GM23338 (cell line): ENCODE results near the gene CTNNA3. TPM values are rescaled to one million over a fixed set of nuclear protein-coding genes. Genes with fewer than 3 reads are reported as not detected.

ENCODE experiments used
- ATAC-seq: fragments of 200-7000 bp; cut with Tn5 transposase; 3 replicates; pipeline ENCODE4 v1.9.1; 2020
- DNase-seq: peaks from one replicate; pipeline ENCODE4 v3.0.0-alpha.2; 2015; ENCODE audit warnings: low spot score
- H2AFZ ChIP-seq: fragments of 200-600 bp; sonication (generic); 2 replicates; pipeline ENCODE4 v1.8.0; 2016; ENCODE audit warnings: antibody characterized with exemption, mild to moderate bottlenecking, moderate library complexity
- H3F3A ChIP-seq: fragments of 200-600 bp; sonication (generic); replicated peaks from 2 replicates; pipeline ENCODE4 v1.8.0; 2017; ENCODE audit warnings: antibody characterized with exemption, mixed run types, low read depth
- H3K27ac ChIP-seq: fragments of 200-600 bp; sonication (generic); 2 replicates; pipeline ENCODE4 v1.6.1; 2016; ENCODE audit warnings: low read depth
- H3K27me3 ChIP-seq: fragments of 200-600 bp; sonication (generic); 2 replicates; pipeline ENCODE4 v1.8.0; 2016; ENCODE audit warnings: mild to moderate bottlenecking, mixed run types, moderate library complexity; ENCODE audit not compliant: insufficient read depth
- H3K36me3 ChIP-seq: fragments of 200-600 bp; sonication (generic); 2 replicates; pipeline ENCODE4 v1.8.0; 2016; ENCODE audit warnings: mild to moderate bottlenecking; ENCODE audit not compliant: insufficient read depth
- H3K4me1 ChIP-seq: fragments of 200-600 bp; sonication (generic); 2 replicates; pipeline ENCODE4 v1.8.0; 2016; ENCODE audit warnings: mild to moderate bottlenecking, moderate library complexity; ENCODE audit not compliant: insufficient read depth
- H3K4me2 ChIP-seq: fragments of 200-600 bp; sonication (generic); 2 replicates; pipeline ENCODE4 v1.7.1; 2017; ENCODE audit warnings: mixed run types
- H3K4me3 ChIP-seq: fragments of 200-600 bp; sonication (generic); 2 replicates; pipeline ENCODE4 v1.6.1; 2016; ENCODE audit warnings: mixed run types
- H3K79me2 ChIP-seq: fragments of 200-600 bp; sonication (generic); replicated peaks from 2 replicates; pipeline ENCODE4 v1.8.0; 2017; ENCODE audit warnings: mild to moderate bottlenecking; ENCODE audit not compliant: insufficient read depth
- H3K9me2 ChIP-seq: fragments of 200-600 bp; sonication (generic); 2 replicates; pipeline ENCODE4 v1.8.0; 2017; ENCODE audit not compliant: insufficient read depth
- H4K20me1 ChIP-seq: fragments of 200-600 bp; sonication (generic); replicated peaks from 2 replicates; pipeline ENCODE4 v1.8.0; 2017; ENCODE audit warnings: mild to moderate bottlenecking; ENCODE audit not compliant: insufficient read depth
- H3K27ac Mint-ChIP-seq: 2 replicates; pipeline ENCODE4 v1.8.0; 2020; ENCODE audit warnings: inconsistent platforms, mild to moderate bottlenecking, moderate library complexity, mixed read lengths
- H3K27me3 Mint-ChIP-seq: 3 replicates; pipeline ENCODE4 v1.8.0; 2022; ENCODE audit warnings: low read depth, mild to moderate bottlenecking, moderate library complexity, mixed read lengths, inconsistent platforms; ENCODE audit not compliant: insufficient read depth, poor library complexity
- H3K36me3 Mint-ChIP-seq: 3 replicates; pipeline ENCODE4 v1.8.0; 2021; ENCODE audit warnings: low read depth, mild to moderate bottlenecking, inconsistent platforms, moderate library complexity, mixed read lengths
- H3K4me1 Mint-ChIP-seq: 3 replicates; pipeline ENCODE4 v1.8.0; 2020; ENCODE audit warnings: mild to moderate bottlenecking, inconsistent platforms, mixed read lengths
- H3K4me3 Mint-ChIP-seq: 3 replicates; pipeline ENCODE4 v1.8.0; 2021; ENCODE audit warnings: moderate library complexity, mild to moderate bottlenecking, inconsistent platforms, mixed read lengths
- H3K9me3 Mint-ChIP-seq: 3 replicates; pipeline ENCODE4 v1.8.0; 2020; ENCODE audit warnings: moderate library complexity, mild to moderate bottlenecking, inconsistent platforms, mixed read lengths
- CREB1 ChIP-seq: fragments of 250-450 bp; sonication (Bioruptor Pico); IDR thresholded peaks from 2 replicates; pipeline ENCODE4 v1.5.0; 2020; ENCODE audit warnings: low read depth, mild to moderate bottlenecking, moderate library complexity
- CTCF ChIP-seq, 2 experiments: fragments of 200-600 bp in 1 of 2; sonication (generic) in 1 of 2; conservative IDR thresholded peaks; 2 replicates each; pipeline versions ENCODE4 v1.5.1 to v1.6.1; 2016 to 2017; ENCODE audit warnings: antibody characterized with exemption in 2 of 2, low read depth in 2 of 2, mild to moderate bottlenecking in 2 of 2, moderate library complexity in 1 of 2
- ETS1 ChIP-seq: IDR thresholded peaks from 2 replicates; pipeline ENCODE4 v1.6.1; 2016; ENCODE audit warnings: antibody characterized with exemption
- EZH2 ChIP-seq: fragments of 200-600 bp; sonication (generic); IDR thresholded peaks from one replicate; pipeline ENCODE4 v1.8.0; 2017; ENCODE audit warnings: antibody characterized with exemption, mild to moderate bottlenecking, low read depth; ENCODE audit not compliant: unreplicated experiment
- EZH2phosphoT487 ChIP-seq: fragments of 200-600 bp; sonication (generic); IDR thresholded peaks from one replicate; pipeline ENCODE4 v1.8.1; 2018; ENCODE audit warnings: antibody characterized with exemption; ENCODE audit not compliant: unreplicated experiment
- JUNB ChIP-seq: IDR thresholded peaks from one replicate; pipeline ENCODE4 v1.6.1; 2016; ENCODE audit warnings: antibody characterized with exemption; ENCODE audit not compliant: unreplicated experiment
- NANOG ChIP-seq: IDR thresholded peaks from 2 replicates; pipeline ENCODE4 v1.6.1; 2016; ENCODE audit warnings: antibody characterized with exemption, borderline replicate concordance
- POLR2AphosphoS5 ChIP-seq: IDR thresholded peaks from 2 replicates; pipeline ENCODE4 v1.6.1; 2016; ENCODE audit warnings: antibody characterized with exemption, low read depth
- STAT1 ChIP-seq: IDR thresholded peaks from one replicate; pipeline ENCODE4 v1.6.1; 2016; ENCODE audit warnings: antibody characterized with exemption; ENCODE audit not compliant: unreplicated experiment
- ZNF114 ChIP-seq: fragments of 250-450 bp; sonication (Bioruptor Pico); IDR thresholded peaks from 2 replicates; pipeline ENCODE4 v1.5.0; 2020; ENCODE audit warnings: mild to moderate bottlenecking, moderate library complexity
- ZNF331 ChIP-seq: fragments of 250-450 bp; sonication (Bioruptor Pico); IDR thresholded peaks from 2 replicates; pipeline ENCODE4 v1.5.0; 2020; ENCODE audit warnings: low read depth, mild to moderate bottlenecking, moderate library complexity
- polyA plus RNA-seq: library from polyadenylated mRNA; unstranded; fragments of >200 nt; fragmentation: Nextera tagmentation; extraction: Ambion mirVana; gene quantifications from 2 replicates; pipeline ENCODE4 v1.2.1, GENCODE V29; 2016
- total RNA-seq: library from RNA; depleted of rRNA; stranded (reverse); fragments of >200 nt; shearing (Covaris generic); gene quantifications from 2 replicates; pipeline ENCODE4 v1.2.3, GENCODE V29; 2014
- TF ChIP-seq, protein P1 (sequence below): IDR thresholded peaks from one replicate; pipeline ENCODE4 v1.6.1; 2018; ENCODE audit warnings: antibody characterized with exemption; ENCODE audit not compliant: unreplicated experiment
- TF ChIP-seq, protein P2 (sequence below): fragments of 250-450 bp; sonication (Bioruptor Pico); IDR thresholded peaks from 2 replicates; pipeline ENCODE4 v1.5.0; 2020; ENCODE audit warnings: mild to moderate bottlenecking, moderate library complexity

CTNNA3 gene
- total and polyA plus RNA-seq, 2 experiments from 2014 or later = 0.71 to 3.3 TPM

- Mint-ChIP-seq H3K27me3 (no peaks in the 10 kb centered on the region), H3K4me1 (peaks cover 4% of the 10 kb centered on the region; the same call in 1 of the 3 replicates), H3K36me3 (no peaks in the 10 kb centered on the region), H3K9me3 (no peaks in the 10 kb centered on the region), H3K27ac (no peak overlapping the region), H3K4me3 (no peak overlapping the region)
- H3K27ac ChIP-seq = no peak overlapping the region
- H3K79me2 ChIP-seq = no peaks in the 10 kb centered on the region
- no peak for TF ChIP-seq NANOG
- TF ChIP-seq ETS1 = no peak
- TF ChIP-seq STAT1 = no peak
- no peak for TF ChIP-seq CREB1 (CRISPR knock-in tag)
- no peak for TF ChIP-seq ZNF114 (CRISPR knock-in tag)
- TF ChIP-seq EZH2phosphoT487 = no peak
- TF ChIP-seq JUNB = no peak
- no peak for TF ChIP-seq POLR2AphosphoS5
- TF ChIP-seq, protein P1, sequence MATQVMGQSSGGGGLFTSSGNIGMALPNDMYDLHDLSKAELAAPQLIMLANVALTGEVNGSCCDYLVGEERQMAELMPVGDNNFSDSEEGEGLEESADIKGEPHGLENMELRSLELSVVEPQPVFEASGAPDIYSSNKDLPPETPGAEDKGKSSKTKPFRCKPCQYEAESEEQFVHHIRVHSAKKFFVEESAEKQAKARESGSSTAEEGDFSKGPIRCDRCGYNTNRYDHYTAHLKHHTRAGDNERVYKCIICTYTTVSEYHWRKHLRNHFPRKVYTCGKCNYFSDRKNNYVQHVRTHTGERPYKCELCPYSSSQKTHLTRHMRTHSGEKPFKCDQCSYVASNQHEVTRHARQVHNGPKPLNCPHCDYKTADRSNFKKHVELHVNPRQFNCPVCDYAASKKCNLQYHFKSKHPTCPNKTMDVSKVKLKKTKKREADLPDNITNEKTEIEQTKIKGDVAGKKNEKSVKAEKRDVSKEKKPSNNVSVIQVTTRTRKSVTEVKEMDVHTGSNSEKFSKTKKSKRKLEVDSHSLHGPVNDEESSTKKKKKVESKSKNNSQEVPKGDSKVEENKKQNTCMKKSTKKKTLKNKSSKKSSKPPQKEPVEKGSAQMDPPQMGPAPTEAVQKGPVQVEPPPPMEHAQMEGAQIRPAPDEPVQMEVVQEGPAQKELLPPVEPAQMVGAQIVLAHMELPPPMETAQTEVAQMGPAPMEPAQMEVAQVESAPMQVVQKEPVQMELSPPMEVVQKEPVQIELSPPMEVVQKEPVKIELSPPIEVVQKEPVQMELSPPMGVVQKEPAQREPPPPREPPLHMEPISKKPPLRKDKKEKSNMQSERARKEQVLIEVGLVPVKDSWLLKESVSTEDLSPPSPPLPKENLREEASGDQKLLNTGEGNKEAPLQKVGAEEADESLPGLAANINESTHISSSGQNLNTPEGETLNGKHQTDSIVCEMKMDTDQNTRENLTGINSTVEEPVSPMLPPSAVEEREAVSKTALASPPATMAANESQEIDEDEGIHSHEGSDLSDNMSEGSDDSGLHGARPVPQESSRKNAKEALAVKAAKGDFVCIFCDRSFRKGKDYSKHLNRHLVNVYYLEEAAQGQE = no peak
- no peak for TF ChIP-seq ZNF331 (CRISPR knock-in tag)
- TF ChIP-seq CTCF (conservative IDR thresholded peaks at IDR 0.05; ENCODE audit: low read depth in 2 of 2) = no peak
- TF ChIP-seq, protein P2, sequence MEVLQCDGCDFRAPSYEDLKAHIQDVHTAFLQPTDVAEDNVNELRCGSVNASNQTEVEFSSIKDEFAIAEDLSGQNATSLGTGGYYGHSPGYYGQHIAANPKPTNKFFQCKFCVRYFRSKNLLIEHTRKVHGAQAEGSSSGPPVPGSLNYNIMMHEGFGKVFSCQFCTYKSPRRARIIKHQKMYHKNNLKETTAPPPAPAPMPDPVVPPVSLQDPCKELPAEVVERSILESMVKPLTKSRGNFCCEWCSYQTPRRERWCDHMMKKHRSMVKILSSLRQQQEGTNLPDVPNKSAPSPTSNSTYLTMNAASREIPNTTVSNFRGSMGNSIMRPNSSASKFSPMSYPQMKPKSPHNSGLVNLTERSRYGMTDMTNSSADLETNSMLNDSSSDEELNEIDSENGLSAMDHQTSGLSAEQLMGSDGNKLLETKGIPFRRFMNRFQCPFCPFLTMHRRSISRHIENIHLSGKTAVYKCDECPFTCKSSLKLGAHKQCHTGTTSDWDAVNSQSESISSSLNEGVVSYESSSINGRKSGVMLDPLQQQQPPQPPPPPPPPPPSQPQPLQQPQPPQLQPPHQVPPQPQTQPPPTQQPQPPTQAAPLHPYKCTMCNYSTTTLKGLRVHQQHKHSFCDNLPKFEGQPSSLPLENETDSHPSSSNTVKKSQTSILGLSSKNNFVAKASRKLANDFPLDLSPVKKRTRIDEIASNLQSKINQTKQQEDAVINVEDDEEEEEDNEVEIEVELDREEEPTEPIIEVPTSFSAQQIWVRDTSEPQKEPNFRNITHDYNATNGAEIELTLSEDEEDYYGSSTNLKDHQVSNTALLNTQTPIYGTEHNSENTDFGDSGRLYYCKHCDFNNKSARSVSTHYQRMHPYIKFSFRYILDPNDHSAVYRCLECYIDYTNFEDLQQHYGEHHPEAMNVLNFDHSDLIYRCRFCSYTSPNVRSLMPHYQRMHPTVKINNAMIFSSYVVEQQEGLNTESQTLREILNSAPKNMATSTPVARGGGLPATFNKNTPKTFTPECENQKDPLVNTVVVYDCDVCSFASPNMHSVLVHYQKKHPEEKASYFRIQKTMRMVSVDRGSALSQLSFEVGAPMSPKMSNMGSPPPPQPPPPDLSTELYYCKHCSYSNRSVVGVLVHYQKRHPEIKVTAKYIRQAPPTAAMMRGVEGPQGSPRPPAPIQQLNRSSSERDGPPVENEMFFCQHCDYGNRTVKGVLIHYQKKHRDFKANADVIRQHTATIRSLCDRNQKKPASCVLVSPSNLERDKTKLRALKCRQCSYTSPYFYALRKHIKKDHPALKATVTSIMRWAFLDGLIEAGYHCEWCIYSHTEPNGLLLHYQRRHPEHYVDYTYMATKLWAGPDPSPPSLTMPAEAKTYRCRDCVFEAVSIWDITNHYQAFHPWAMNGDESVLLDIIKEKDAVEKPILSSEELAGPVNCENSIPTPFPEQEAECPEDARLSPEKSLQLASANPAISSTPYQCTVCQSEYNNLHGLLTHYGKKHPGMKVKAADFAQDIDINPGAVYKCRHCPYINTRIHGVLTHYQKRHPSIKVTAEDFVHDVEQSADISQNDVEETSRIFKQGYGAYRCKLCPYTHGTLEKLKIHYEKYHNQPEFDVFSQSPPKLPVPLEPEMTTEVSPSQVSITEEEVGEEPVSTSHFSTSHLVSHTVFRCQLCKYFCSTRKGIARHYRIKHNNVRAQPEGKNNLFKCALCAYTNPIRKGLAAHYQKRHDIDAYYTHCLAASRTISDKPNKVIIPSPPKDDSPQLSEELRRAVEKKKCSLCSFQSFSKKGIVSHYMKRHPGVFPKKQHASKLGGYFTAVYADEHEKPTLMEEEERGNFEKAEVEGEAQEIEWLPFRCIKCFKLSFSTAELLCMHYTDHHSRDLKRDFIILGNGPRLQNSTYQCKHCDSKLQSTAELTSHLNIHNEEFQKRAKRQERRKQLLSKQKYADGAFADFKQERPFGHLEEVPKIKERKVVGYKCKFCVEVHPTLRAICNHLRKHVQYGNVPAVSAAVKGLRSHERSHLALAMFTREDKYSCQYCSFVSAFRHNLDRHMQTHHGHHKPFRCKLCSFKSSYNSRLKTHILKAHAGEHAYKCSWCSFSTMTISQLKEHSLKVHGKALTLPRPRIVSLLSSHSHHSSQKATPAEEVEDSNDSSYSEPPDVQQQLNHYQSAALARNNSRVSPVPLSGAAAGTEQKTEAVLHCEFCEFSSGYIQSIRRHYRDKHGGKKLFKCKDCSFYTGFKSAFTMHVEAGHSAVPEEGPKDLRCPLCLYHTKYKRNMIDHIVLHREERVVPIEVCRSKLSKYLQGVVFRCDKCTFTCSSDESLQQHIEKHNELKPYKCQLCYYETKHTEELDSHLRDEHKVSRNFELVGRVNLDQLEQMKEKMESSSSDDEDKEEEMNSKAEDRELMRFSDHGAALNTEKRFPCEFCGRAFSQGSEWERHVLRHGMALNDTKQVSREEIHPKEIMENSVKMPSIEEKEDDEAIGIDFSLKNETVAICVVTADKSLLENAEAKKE (CRISPR knock-in tag) = no peak
- TF ChIP-seq EZH2 = no peak
- no peak overlapping the region for H3K4me2 ChIP-seq
- no peaks in the 10 kb centered on the region for H3K27me3 ChIP-seq
- DNase-seq = no peak
- no peak for ATAC-seq
- no peak overlapping the region for H3K4me3 ChIP-seq
- H4K20me1 ChIP-seq = no peaks in the 10 kb centered on the region
- H3K4me1 ChIP-seq = no peaks in the 10 kb centered on the region
- no peaks in the 10 kb centered on the region for H3F3A ChIP-seq
- H3K36me3 ChIP-seq = no peaks in the 10 kb centered on the region
- H3K9me2 ChIP-seq = no peaks in the 10 kb centered on the region; the same call in 1 of the 2 replicates
- no peak overlapping the region for H2AFZ ChIP-seq
These were observed 576.3 kb downstream of the CTNNA3 start for GRCh38 chr10:67119651-67120050.
